HepG2 (cell line): ENCODE results near the gene PITPNM2. TPM values are rescaled to one million over a fixed set of nuclear protein-coding genes. Genes with fewer than 3 reads are reported as not detected.

ENCODE experiments used
- ATAC-seq: fragments of 200-7000 bp; cut with Tn5 transposase; 3 replicates; pipeline ENCODE4 v1.9.1; 2020; ENCODE audit warnings: mild to moderate bottlenecking, moderate library complexity
- BruUV-seq: library from RNA; stranded (reverse); fragments of 400-500 nt; replicated peaks from 2 replicates; lab custom pipeline; 2021; lab: Mats Ljungman, UMichigan
- CTCF ChIA-PET: fragments of 300-600 bp; formaldehyde crosslinking; extraction: SDS; loops from one replicate; lab custom pipeline; 2021; ENCODE audit warnings: low total read pairs, inconsistent platforms, low intra/inter-chr PET ratio; lab: Yijun Ruan, JAX
- POLR2A ChIA-PET: fragments of 350-600 bp; sonication (Branson Sonifier 250); formaldehyde crosslinking; loops from one replicate; lab custom pipeline; 2020; ENCODE audit warnings: antibody characterized with exemption, inconsistent platforms; lab: Yijun Ruan, JAX
- DNase-seq: peaks from one replicate; pipeline ENCODE4 v3.0.0-alpha.2; 2015; ENCODE audit warnings: low spot score
- FAIRE-seq: peaks from 3 replicates; lab custom pipeline; 2011; peaks lifted over from hg19 to GRCh38; lab: Jason Lieb, UNC
- H2AFZ ChIP-seq: one replicate; pipeline ENCODE4 v1.6.1; 2011; ENCODE audit warnings: low read length, inconsistent platforms
- H3K27ac ChIP-seq: fragments of 300-600 bp; 3 replicates; pipeline ENCODE4 v1.8.0; 2011; ENCODE audit warnings: mixed run types, mild to moderate bottlenecking, mixed read lengths, low read length, inconsistent platforms; ENCODE audit not compliant: insufficient read depth; ENCODE audit errors: extremely low read length
- H3K27me3 ChIP-seq, 2 experiments: fragments of 200-600 bp in 1 of 2; 2 replicates in 1 of 2; 3 replicates in 1 of 2; pipeline versions ENCODE4 v1.6.0 to v1.8.0; 2011; ENCODE audit warnings: low read length in 2 of 2, mild to moderate bottlenecking in 2 of 2, moderate library complexity in 2 of 2, inconsistent platforms in 1 of 2; ENCODE audit not compliant: insufficient read depth in 2 of 2, control insufficient read depth in 1 of 2
- H3K36me3 ChIP-seq, 2 experiments: fragments of 200-600 bp in 1 of 2; replicated peaks in 1 of 2; 2 replicates in 1 of 2; 3 replicates in 1 of 2; pipeline versions ENCODE4 v1.5.1 to v1.8.0; 2011; ENCODE audit warnings: low read length in 2 of 2, inconsistent platforms in 1 of 2; ENCODE audit not compliant: insufficient read depth in 2 of 2, control insufficient read depth in 1 of 2
- H3K4me1 ChIP-seq: 2 replicates; pipeline ENCODE4 v1.5.1; 2012; ENCODE audit warnings: low read length, inconsistent platforms; ENCODE audit not compliant: insufficient read depth
- H3K4me2 ChIP-seq: 2 replicates; pipeline ENCODE4 v1.6.0; 2011; ENCODE audit warnings: low read depth, low read length, inconsistent platforms
- H3K4me3 ChIP-seq, 3 experiments: fragments of 200-600 bp in 1 of 3; sonication (generic), shearing (Covaris generic) in 1 of 3; replicated peaks in 1 of 3; 2 replicates each; pipeline ENCODE4 v1.5.1; 2011 to 2016; ENCODE audit warnings: low read length in 3 of 3, inconsistent platforms in 2 of 3, low read depth in 2 of 3, mild to moderate bottlenecking in 2 of 3, control low read depth in 1 of 3, mixed read lengths in 1 of 3; ENCODE audit not compliant: insufficient read depth in 1 of 3
- H3K79me2 ChIP-seq: one replicate; pipeline ENCODE4 v1.6.1; 2011; ENCODE audit warnings: low read length, inconsistent platforms; ENCODE audit not compliant: insufficient read depth
- H3K9ac ChIP-seq: 2 replicates; pipeline ENCODE4 v1.6.0; 2011; ENCODE audit warnings: mild to moderate bottlenecking, low read depth, low read length, inconsistent platforms; ENCODE audit not compliant: insufficient read depth
- H3K9me3 ChIP-seq: 2 replicates; pipeline ENCODE4 v1.5.1; 2012; ENCODE audit warnings: mild to moderate bottlenecking, low read length
- H4K20me1 ChIP-seq: 2 replicates; pipeline ENCODE4 v1.6.0; 2011; ENCODE audit warnings: inconsistent platforms, mild to moderate bottlenecking, low read length, moderate library complexity; ENCODE audit not compliant: insufficient read depth
- FOXO1 ChIP-seq: sonication (generic); formaldehyde crosslinking; IDR thresholded peaks from 2 replicates; pipeline ENCODE4 v1.4.0; 2020; ENCODE audit warnings: missing genetic modification reagents
- GATA4 ChIP-seq: sonication (generic); IDR thresholded peaks from 2 replicates; pipeline ENCODE4 v1.6.1; 2016; ENCODE audit warnings: antibody characterized with exemption, low read depth, borderline replicate concordance
- GTF3A ChIP-seq: sonication (generic); formaldehyde crosslinking; conservative IDR thresholded peaks from 2 replicates; pipeline ENCODE4 v1.4.0; 2020; ENCODE audit warnings: mild to moderate bottlenecking, missing genetic modification reagents
- NBN ChIP-seq: fragments of 450-650 bp; conservative IDR thresholded peaks from 2 replicates; pipeline ENCODE4 v1.6.1; 2017
- PHF5A ChIP-seq: IDR thresholded peaks from one replicate; pipeline ENCODE4 v1.6.1; 2018; ENCODE audit warnings: low read depth, missing genetic modification reagents; ENCODE audit not compliant: unreplicated experiment
- ZEB1 ChIP-seq: IDR thresholded peaks from 2 replicates; pipeline ENCODE4 v1.6.1; 2012; ENCODE audit warnings: mild to moderate bottlenecking, low read depth, inconsistent platforms; ENCODE audit not compliant: insufficient replicate concordance
- ZNF263 ChIP-seq: sonication (generic); formaldehyde crosslinking; IDR thresholded peaks from 2 replicates; pipeline ENCODE4 v1.4.0; 2020; ENCODE audit warnings: missing genetic modification reagents
- ZNF768 ChIP-seq: sonication (generic); formaldehyde crosslinking; IDR thresholded peaks from 2 replicates; pipeline ENCODE4 v1.4.0; 2020; ENCODE audit warnings: missing genetic modification reagents
- ZNF781 ChIP-seq: sonication (generic); formaldehyde crosslinking; IDR thresholded peaks from 2 replicates; pipeline ENCODE4 v1.5.1; 2020; ENCODE audit warnings: borderline replicate concordance, mild to moderate bottlenecking, missing genetic modification reagents; ENCODE audit errors: not compliant biosample characterization
- WGBS: methylation state at CpG from one replicate; pipeline ENCODE4 v1.1.6; 2017; ENCODE audit warnings: low lambda C conversion rate; 5-methylcytosine and 5-hydroxymethylcytosine counted together
- in situ Hi-C: cut with HindIII; loops from 2 replicates; pipeline ENCODE4 v1.10.0; 2017; ENCODE audit warnings: low pct_unique_long_range_greater_than_20kb; ENCODE audit not compliant: extremely low pct_ligation_motif_present
- intact Hi-C: fragments of 100-400 bp; cut with micrococcal nuclease; formaldehyde crosslinking; loops from one replicate; pipeline ENCODE4 v1.10.0; 2022; ENCODE audit not compliant: unreplicated experiment
- polyA plus RNA-seq, 8 experiments: library from polyadenylated mRNA; depleted of rRNA in 3 of 8; stranded (reverse) in 7 of 8; unstranded in 1 of 8; fragments of >200 nt; fragmentation: Illumina TruSeq in 4 of 8; extraction: Trizol in 4 of 8; gene quantifications; 2 replicates each; pipeline versions ENCODE4 v1.2.1 to v1.2.3, GENCODE V29; 2011 to 2016; ENCODE audit warnings: low read depth in 4 of 8, missing spikeins in 1 of 8, mixed read lengths in 1 of 8; ENCODE audit not compliant: insufficient read depth in 1 of 8
- total RNA-seq, 5 experiments: library from RNA; depleted of rRNA; stranded (reverse); fragments of >200 nt; fragmentation: Illumina TruSeq; extraction: Trizol; gene quantifications; 2 replicates each; pipeline ENCODE4 v1.2.3, GENCODE V29; 2016; ENCODE audit warnings: low read depth in 1 of 5
- TF ChIP-seq, protein P1 (sequence below): sonication (generic); formaldehyde crosslinking; conservative IDR thresholded peaks from 2 replicates; pipeline ENCODE4 v1.4.0; 2020; ENCODE audit warnings: mild to moderate bottlenecking, missing genetic modification reagents, moderate library complexity
- TF ChIP-seq, protein P2 (sequence below): sonication (generic); formaldehyde crosslinking; IDR thresholded peaks from 2 replicates; pipeline ENCODE4 v1.5.1; 2020; ENCODE audit warnings: mild to moderate bottlenecking, moderate library complexity, missing genetic modification reagents

Gene PITPNM2
- total and polyA plus RNA-seq, 2 of the 13 experiments (the other 11 are each of a cell fraction or from before 2014, with no cell fraction given), result 4.2 to 5.3 TPM

DNA sequence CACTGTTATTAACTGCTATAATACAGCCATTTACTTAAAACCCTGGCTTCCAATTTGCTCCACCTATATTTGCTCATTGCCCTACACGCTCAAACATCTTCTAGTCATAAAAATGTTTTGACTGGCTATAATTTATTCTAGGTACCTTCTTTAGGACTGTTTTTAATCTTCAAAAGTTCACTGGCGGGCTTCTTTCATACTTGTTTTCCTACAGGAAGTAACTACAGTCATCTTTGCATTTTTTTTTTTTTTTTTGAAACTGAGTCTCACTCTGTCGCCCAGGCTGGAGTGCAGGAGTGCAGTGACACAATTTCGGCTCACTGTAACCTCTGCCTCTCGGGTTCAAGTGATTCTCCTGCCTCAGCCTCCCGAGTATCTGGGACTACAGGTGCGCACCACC is 49.5 kb upstream of the PITPNM2 start (continued):
- TF ChIP-seq, protein P1, sequence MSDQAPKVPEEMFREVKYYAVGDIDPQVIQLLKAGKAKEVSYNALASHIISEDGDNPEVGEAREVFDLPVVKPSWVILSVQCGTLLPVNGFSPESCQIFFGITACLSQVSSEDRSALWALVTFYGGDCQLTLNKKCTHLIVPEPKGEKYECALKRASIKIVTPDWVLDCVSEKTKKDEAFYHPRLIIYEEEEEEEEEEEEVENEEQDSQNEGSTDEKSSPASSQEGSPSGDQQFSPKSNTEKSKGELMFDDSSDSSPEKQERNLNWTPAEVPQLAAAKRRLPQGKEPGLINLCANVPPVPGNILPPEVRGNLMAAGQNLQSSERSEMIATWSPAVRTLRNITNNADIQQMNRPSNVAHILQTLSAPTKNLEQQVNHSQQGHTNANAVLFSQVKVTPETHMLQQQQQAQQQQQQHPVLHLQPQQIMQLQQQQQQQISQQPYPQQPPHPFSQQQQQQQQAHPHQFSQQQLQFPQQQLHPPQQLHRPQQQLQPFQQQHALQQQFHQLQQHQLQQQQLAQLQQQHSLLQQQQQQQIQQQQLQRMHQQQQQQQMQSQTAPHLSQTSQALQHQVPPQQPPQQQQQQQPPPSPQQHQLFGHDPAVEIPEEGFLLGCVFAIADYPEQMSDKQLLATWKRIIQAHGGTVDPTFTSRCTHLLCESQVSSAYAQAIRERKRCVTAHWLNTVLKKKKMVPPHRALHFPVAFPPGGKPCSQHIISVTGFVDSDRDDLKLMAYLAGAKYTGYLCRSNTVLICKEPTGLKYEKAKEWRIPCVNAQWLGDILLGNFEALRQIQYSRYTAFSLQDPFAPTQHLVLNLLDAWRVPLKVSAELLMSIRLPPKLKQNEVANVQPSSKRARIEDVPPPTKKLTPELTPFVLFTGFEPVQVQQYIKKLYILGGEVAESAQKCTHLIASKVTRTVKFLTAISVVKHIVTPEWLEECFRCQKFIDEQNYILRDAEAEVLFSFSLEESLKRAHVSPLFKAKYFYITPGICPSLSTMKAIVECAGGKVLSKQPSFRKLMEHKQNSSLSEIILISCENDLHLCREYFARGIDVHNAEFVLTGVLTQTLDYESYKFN, result no peak

DNA sequence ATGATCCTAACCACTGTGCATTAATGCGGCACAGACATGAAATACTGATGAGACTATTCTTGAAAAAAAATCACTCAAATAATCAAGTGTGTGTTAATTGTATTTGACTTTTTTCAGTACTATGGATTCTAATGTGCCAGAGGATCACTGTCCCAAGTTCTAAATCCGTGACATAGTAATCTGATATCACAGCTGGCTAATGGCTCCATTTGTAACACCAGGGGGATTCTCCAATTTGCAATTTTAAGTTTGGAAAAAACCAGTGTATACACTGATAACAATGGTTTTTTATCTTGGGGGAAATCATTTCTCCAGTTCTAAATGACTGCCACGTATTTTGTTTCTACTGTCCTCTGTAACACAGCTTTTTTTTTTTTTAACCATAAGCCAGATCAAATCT is 49.0 kb upstream of the PITPNM2 start:
- H3K27ac ChIP-seq, result no peak overlapping the region
- H3K36me3 ChIP-seq, result peaks cover 7 to 57% of the 10 kb centered on the region in 2 experiments
- in situ Hi-C loops (no loop called here), intact Hi-C loops (no loop called here)
- FAIRE-seq, result no peak
- H3K4me2 ChIP-seq, result no peak overlapping the region
- H3K27me3 ChIP-seq, result no peaks in the 10 kb centered on the region; a peak in 1 of 5 replicates
- H3K79me2 ChIP-seq, result no peaks in the 10 kb centered on the region
- DNase-seq, result no peak
- no peak overlapping the region for H3K9ac ChIP-seq
- ChIA-PET POLR2A (no interaction called here), CTCF (no interaction called here)
- BruUV-seq, result no TSS peak
- H3K4me3 ChIP-seq, result no peak overlapping the region
- ATAC-seq, result no peak
- TF ChIP-seq, protein P2, sequence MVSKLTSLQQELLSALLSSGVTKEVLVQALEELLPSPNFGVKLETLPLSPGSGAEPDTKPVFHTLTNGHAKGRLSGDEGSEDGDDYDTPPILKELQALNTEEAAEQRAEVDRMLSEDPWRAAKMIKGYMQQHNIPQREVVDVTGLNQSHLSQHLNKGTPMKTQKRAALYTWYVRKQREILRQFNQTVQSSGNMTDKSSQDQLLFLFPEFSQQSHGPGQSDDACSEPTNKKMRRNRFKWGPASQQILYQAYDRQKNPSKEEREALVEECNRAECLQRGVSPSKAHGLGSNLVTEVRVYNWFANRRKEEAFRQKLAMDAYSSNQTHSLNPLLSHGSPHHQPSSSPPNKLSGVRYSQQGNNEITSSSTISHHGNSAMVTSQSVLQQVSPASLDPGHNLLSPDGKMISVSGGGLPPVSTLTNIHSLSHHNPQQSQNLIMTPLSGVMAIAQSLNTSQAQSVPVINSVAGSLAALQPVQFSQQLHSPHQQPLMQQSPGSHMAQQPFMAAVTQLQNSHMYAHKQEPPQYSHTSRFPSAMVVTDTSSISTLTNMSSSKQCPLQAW, result no peak
- TF ChIP-seq ZNF781, result no peak
- TF ChIP-seq ZNF768 (CRISPR knock-in tag), result no peak
- no peak for TF ChIP-seq GATA4
- no peak for TF ChIP-seq NBN
- no peak for TF ChIP-seq ZEB1
- TF ChIP-seq ZNF263 (CRISPR knock-in tag), result no peak
- TF ChIP-seq GTF3A (CRISPR knock-in tag), result no peak
- no peak for TF ChIP-seq FOXO1
- TF ChIP-seq PHF5A (CRISPR knock-in tag), result no peak
- no peaks in the 10 kb centered on the region for H3K9me3 ChIP-seq
- no peaks in the 10 kb centered on the region for H4K20me1 ChIP-seq
- H3K4me1 ChIP-seq, result no peaks in the 10 kb centered on the region
- WGBS, result 100% methylated on average over 3 of the region's 3 CpGs
- no peak overlapping the region for H2AFZ ChIP-seq
